Endothelial cell of umbilical vein (primary cell): ENCODE data around the gene RBBP5. TPM values are rescaled to one million over a fixed set of nuclear protein-coding genes. Genes with fewer than 3 reads are reported as not detected.

Experiments
- BruUV-seq: library from RNA; stranded (reverse); fragments of 400-500 nt; replicated peaks from 2 replicates; lab custom pipeline; 2021; lab: Mats Ljungman, UMichigan
- CTCF ChIA-PET: fragments of 300-600, 350-600 bp; sonication (Branson Sonifier 250); formaldehyde crosslinking; loops from one replicate; lab custom pipeline; 2021; ENCODE audit warnings: antibody characterized with exemption, inconsistent platforms; lab: Charles Lee
- POLR2A ChIA-PET: fragments of 300-600, 350-600 bp; sonication (Branson Sonifier 250); formaldehyde crosslinking; loops from one replicate; lab custom pipeline; 2021; ENCODE audit warnings: antibody characterized with exemption, inconsistent platforms; lab: Charles Lee
- DNase-seq: peaks from one replicate; pipeline ENCODE4 v3.0.0-alpha.2; 2011; ENCODE audit warnings: low read depth, low spot score
- FAIRE-seq: peaks from 2 replicates; lab custom pipeline; 2011; peaks lifted over from hg19 to GRCh38; lab: Jason Lieb, UNC
- H2AFZ ChIP-seq: 2 replicates; pipeline ENCODE4 v1.6.0; 2012; ENCODE audit warnings: low read depth, low read length, control low read depth, inconsistent platforms
- H3K27ac ChIP-seq: 2 replicates; pipeline ENCODE4 v1.5.1; 2011; ENCODE audit warnings: low read depth, mild to moderate bottlenecking, control low read depth, low read length, moderate library complexity; ENCODE audit not compliant: insufficient read depth
- H3K27me3 ChIP-seq, 2 experiments: 2 replicates each; pipeline versions ENCODE4 v1.6.0 to v1.6.1; 2011; ENCODE audit warnings: low read length in 2 of 2, mixed read lengths in 1 of 2; ENCODE audit not compliant: control insufficient read depth in 2 of 2, insufficient read depth in 2 of 2
- H3K36me3 ChIP-seq, 2 experiments: 2 replicates in 1 of 2; 3 replicates in 1 of 2; pipeline ENCODE4 v1.5.1; 2011; ENCODE audit warnings: low read length in 2 of 2, mild to moderate bottlenecking in 1 of 2, moderate library complexity in 1 of 2; ENCODE audit not compliant: control insufficient read depth in 2 of 2, insufficient read depth in 2 of 2; ENCODE audit errors: extremely low read depth in 1 of 2
- H3K4me1 ChIP-seq: 3 replicates; pipeline ENCODE4 v1.5.1; 2011; ENCODE audit warnings: mild to moderate bottlenecking, low read length; ENCODE audit not compliant: control insufficient read depth, insufficient read depth; ENCODE audit errors: extremely low read depth
- H3K4me2 ChIP-seq: 2 replicates; pipeline ENCODE4 v1.6.1; 2011; ENCODE audit warnings: low read length, control low read depth, mixed read lengths; ENCODE audit not compliant: insufficient read depth
- H3K4me3 ChIP-seq, 3 experiments: fragments of 200-600 bp in 1 of 3; sonication (generic), shearing (Covaris generic) in 1 of 3; replicated peaks in 1 of 3; 2 replicates each; pipeline ENCODE4 v1.5.1; 2011 to 2016; ENCODE audit warnings: control low read depth in 3 of 3, low read length in 3 of 3, mild to moderate bottlenecking in 2 of 3, inconsistent platforms in 1 of 3, low read depth in 1 of 3, moderate library complexity in 1 of 3; ENCODE audit not compliant: insufficient read depth in 1 of 3
- H3K79me2 ChIP-seq: 2 replicates; pipeline ENCODE4 v1.6.0; 2012; ENCODE audit warnings: low read length, inconsistent platforms; ENCODE audit not compliant: control insufficient read depth, insufficient read depth
- H3K9ac ChIP-seq: replicated peaks from 2 replicates; pipeline ENCODE3; 2011; ENCODE audit warnings: low read length, control low read depth; ENCODE audit not compliant: insufficient read depth; ENCODE audit errors: extremely low read depth
- H3K9me1 ChIP-seq: replicated peaks from 3 replicates; pipeline ENCODE4 v1.6.0; 2011; ENCODE audit warnings: mild to moderate bottlenecking, low read length; ENCODE audit not compliant: control insufficient read depth, insufficient read depth; ENCODE audit errors: extremely low read depth
- H3K9me3 ChIP-seq: replicated peaks from 2 replicates; pipeline ENCODE4 v1.5.1; 2012; ENCODE audit warnings: low read length, inconsistent platforms; ENCODE audit not compliant: control insufficient read depth, insufficient read depth
- H4K20me1 ChIP-seq: replicated peaks from 2 replicates; pipeline ENCODE3; 2011; ENCODE audit warnings: mild to moderate bottlenecking, low read length; ENCODE audit not compliant: control insufficient read depth, insufficient read depth; ENCODE audit errors: extremely low read depth
- CTCF ChIP-seq, 2 donors: IDR thresholded peaks; 1 replicate in 1 of 2; 2 replicates in 1 of 2; pipeline ENCODE4 v1.5.1; 2011; ENCODE audit warnings: low read length in 2 of 2, mild to moderate bottlenecking in 2 of 2, moderate library complexity in 2 of 2, control low read depth in 1 of 2, inconsistent platforms in 1 of 2, low read depth in 1 of 2; ENCODE audit not compliant: insufficient read depth in 1 of 2; ENCODE audit errors: extremely low read depth in 1 of 2
- EZH2 ChIP-seq: IDR thresholded peaks from 2 replicates; pipeline ENCODE4 v1.6.1; 2012; ENCODE audit warnings: borderline replicate concordance, low read depth, mild to moderate bottlenecking, moderate library complexity, low read length, inconsistent platforms; ENCODE audit not compliant: severe bottlenecking
- FOS ChIP-seq: IDR thresholded peaks from 2 replicates; pipeline ENCODE4 v1.6.1; 2011; ENCODE audit warnings: mild to moderate bottlenecking, low read length, moderate library complexity, borderline replicate concordance; ENCODE audit not compliant: insufficient read depth
- GATA2 ChIP-seq: IDR thresholded peaks from 2 replicates; pipeline ENCODE4 v1.7.0; 2011; ENCODE audit warnings: low read depth, mild to moderate bottlenecking, moderate library complexity, mixed read lengths, low read length; ENCODE audit not compliant: insufficient read length, insufficient read depth
- JUN ChIP-seq: IDR thresholded peaks from 2 replicates; pipeline ENCODE4 v1.6.1; 2011; ENCODE audit warnings: borderline replicate concordance, low read depth; ENCODE audit not compliant: insufficient read length, insufficient read depth
- MAX ChIP-seq: IDR thresholded peaks from 2 replicates; pipeline ENCODE4 v1.6.1; 2011; ENCODE audit not compliant: insufficient read depth, insufficient read length
- MYC ChIP-seq: IDR thresholded peaks from one replicate; pipeline ENCODE4 v1.6.1; 2011; ENCODE audit warnings: mild to moderate bottlenecking, low read depth, low read length
- POLR2A ChIP-seq: IDR thresholded peaks from 2 replicates; pipeline ENCODE4 v1.6.1; 2012; ENCODE audit warnings: low read depth, mild to moderate bottlenecking, control low read depth, low read length
- POLR2AphosphoS5 ChIP-seq: IDR thresholded peaks from 2 replicates; pipeline ENCODE4 v1.6.1; 2012; ENCODE audit warnings: low read depth, mild to moderate bottlenecking, control low read depth, low read length, moderate library complexity; ENCODE audit not compliant: insufficient read depth
- dilution Hi-C: fragments of 300-500 bp; cut with MboI; formaldehyde crosslinking; loops from one replicate; pipeline ENCODE4 v1.15.0; 2019; ENCODE audit warnings: low sequenced_read_pairs; ENCODE audit not compliant: extremely low pct_ligation_motif_present
- intact Hi-C: fragments of 100-400 bp; cut with micrococcal nuclease; formaldehyde crosslinking; loops from one replicate; pipeline ENCODE4 v1.10.0; 2022
- polyA plus RNA-seq, 4 experiments: library from polyadenylated mRNA; depleted of rRNA in 3 of 4; stranded (reverse) in 3 of 4; unstranded in 1 of 4; fragments of >200 nt; gene quantifications; 2 replicates each; pipeline versions ENCODE4 v1.2.1 to v1.2.3, GENCODE V29; 2011 to 2012; ENCODE audit warnings: missing spikeins in 1 of 4
- total RNA-seq: library from RNA; stranded (reverse); gene quantifications from 2 replicates; pipeline ENCODE4 v1.2.3, GENCODE V29; 2021

RBBP5 gene
- total and polyA plus RNA-seq, 2 donors (not counting 3 experiments of a cell fraction or from before 2014, with no cell fraction given): 5.8 to 14.2 TPM

DNA sequence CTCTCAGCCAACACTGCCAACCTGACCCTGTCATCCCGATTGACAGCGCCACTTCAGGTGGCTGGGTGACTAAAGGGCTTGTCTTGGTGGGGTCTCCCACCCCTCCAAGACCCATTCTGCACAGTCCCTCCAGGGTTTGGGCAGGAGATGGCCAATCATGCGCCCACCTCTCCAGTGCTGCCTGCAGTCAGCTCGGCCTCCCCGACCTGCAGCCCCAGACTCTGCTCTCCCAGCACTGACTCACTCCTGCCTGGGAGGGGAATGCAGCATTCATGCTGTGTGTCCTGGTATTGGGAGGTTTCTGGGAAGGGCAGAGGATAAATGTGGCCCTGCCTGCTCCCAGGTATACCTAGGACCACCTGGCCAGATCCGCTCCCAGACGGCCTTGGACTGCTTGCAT, 47.3 kb downstream of the RBBP5 start:
- ChIA-PET POLR2A (no interaction called here), CTCF (interaction anchor here (5.3 kb wide), 1 partner anchor 12 kb away, joined by 63 read pairs; no protein-coding TSS in a partner anchor)
- DNase-seq (no peak), FAIRE-seq (no peak)
- Histone ChIP-seq H3K9me1 (no peaks in the 10 kb centered on the region), H3K9ac (no peak overlapping the region), H3K9me3 (no peaks in the 10 kb centered on the region), H3K4me3 (no peak overlapping the region), H3K36me3 (no peaks in the 10 kb centered on the region), H2AFZ (no peak overlapping the region), H3K79me2 (no peaks in the 10 kb centered on the region), H4K20me1 (no peaks in the 10 kb centered on the region), H3K4me1 (no peaks in the 10 kb centered on the region), H3K4me2 (no peak overlapping the region), H3K27me3 (no peaks in the 10 kb centered on the region), H3K27ac (no peak overlapping the region)
- TF ChIP-seq JUN: no peak
- dilution Hi-C loops (no loop called here), intact Hi-C loops (no loop called here)
- BruUV-seq: no TSS peak

DNA sequence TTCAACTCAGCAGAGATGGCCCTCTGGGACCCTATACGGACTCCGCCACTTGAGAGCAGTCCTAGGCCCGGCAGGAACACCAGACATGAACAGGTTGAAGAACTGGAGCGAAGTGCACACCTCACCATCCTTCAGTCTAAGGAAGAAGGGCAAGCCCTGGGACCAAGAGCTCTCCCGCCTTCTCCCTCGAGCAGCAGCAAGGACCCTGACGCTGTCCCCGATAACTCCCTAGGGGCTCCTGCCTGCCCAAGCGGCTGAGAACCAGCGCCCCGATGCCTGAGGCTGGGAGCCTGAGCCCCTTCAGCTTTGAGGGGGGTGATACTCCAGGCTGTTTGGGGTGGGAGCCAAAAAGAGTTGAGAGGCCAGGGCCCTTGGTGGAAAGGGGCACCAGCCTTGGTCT, 47.7 kb downstream of the RBBP5 start:
- ChIA-PET CTCF (interaction anchor here (5.3 kb wide), 1 partner anchor 12 kb away, joined by 63 read pairs; no protein-coding TSS in a partner anchor), POLR2A (no interaction called here)
- Histone ChIP-seq H2AFZ (no peak overlapping the region), H3K27ac (no peak overlapping the region), H4K20me1 (no peaks in the 10 kb centered on the region), H3K4me1 (no peaks in the 10 kb centered on the region), H3K27me3 (no peaks in the 10 kb centered on the region), H3K9ac (no peak overlapping the region), H3K36me3 (no peaks in the 10 kb centered on the region), H3K4me3 (no peak overlapping the region), H3K4me2 (no peak overlapping the region), H3K9me3 (no peaks in the 10 kb centered on the region), H3K9me1 (no peaks in the 10 kb centered on the region), H3K79me2 (no peaks in the 10 kb centered on the region)
- dilution Hi-C loops (no loop called here), intact Hi-C loops (no loop called here)
- no peak for FAIRE-seq
- no peak for DNase-seq
- TF ChIP-seq EZH2 (no peak), GATA2 (no peak), FOS (no peak), POLR2AphosphoS5 (no peak), MAX (no peak), MYC (no peak), CTCF (IDR thresholded peaks at IDR 0.05; ENCODE audit: extremely low read depth in 1 of 2, insufficient read depth in 1 of 2, low read depth in 1 of 2, low read length in 2 of 2) (no peak), JUN (no peak), POLR2A (no peak)
- no TSS peak for BruUV-seq
